PC-9 (cell line): ENCODE measurements around the gene SLC35F6. TPM values are rescaled to one million over a fixed set of nuclear protein-coding genes. Genes with fewer than 3 reads are reported as not detected.

ENCODE experiments used
- BruUV-seq: library from RNA; stranded (reverse); fragments of 400-500 nt; replicated peaks from 2 replicates; lab custom pipeline; 2021; lab: Mats Ljungman, UMichigan
- CTCF ChIA-PET: fragments of 300-600 bp; sonication (Branson Sonifier 250); formaldehyde crosslinking; loops from one replicate; lab custom pipeline; 2022; ENCODE audit warnings: antibody characterized with exemption; lab: Charles Lee
- POLR2A ChIA-PET: fragments of 300-600 bp; sonication (Branson Sonifier 250); formaldehyde crosslinking; loops from one replicate; lab custom pipeline; 2022; ENCODE audit warnings: antibody characterized with exemption; ENCODE audit not compliant: unreplicated experiment; lab: Charles Lee
- DNase-seq, 2 experiments: peaks; one replicate each; pipeline versions ENCODE4 v3.0.0 to v3.0.0-alpha.2; 2015 to 2022; ENCODE audit warnings: mixed read lengths in 1 of 2
- H2AFZ ChIP-seq: fragments of 200-600 bp; sonication (generic); 2 replicates; pipeline ENCODE4 v1.8.1; 2017; ENCODE audit warnings: antibody characterized with exemption
- H3F3A ChIP-seq: fragments of 200-600 bp; sonication (generic); 2 replicates; pipeline ENCODE4 v1.8.1; 2017; ENCODE audit warnings: antibody characterized with exemption, mild to moderate bottlenecking, low read depth; ENCODE audit not compliant: insufficient read depth
- H3K27ac ChIP-seq: fragments of 200-600 bp; sonication (generic); 2 replicates; pipeline ENCODE4 v1.6.1; 2016; ENCODE audit warnings: mixed run types
- H3K27me3 ChIP-seq: fragments of 200-600 bp; sonication (generic); 2 replicates; pipeline ENCODE4 v1.6.1; 2016; ENCODE audit warnings: low read depth, mixed run types; ENCODE audit not compliant: insufficient read depth
- H3K36me3 ChIP-seq: fragments of 200-600 bp; sonication (generic); 2 replicates; pipeline ENCODE4 v1.6.1; 2016; ENCODE audit warnings: low read depth, mixed run types
- H3K4me1 ChIP-seq: fragments of 200-600 bp; sonication (generic); replicated peaks from 2 replicates; pipeline ENCODE4 v1.6.1; 2016; ENCODE audit warnings: mixed run types; ENCODE audit not compliant: insufficient read depth
- H3K4me2 ChIP-seq: fragments of 200-600 bp; sonication (generic); 2 replicates; pipeline ENCODE4 v1.6.1; 2017; ENCODE audit warnings: mixed run types
- H3K4me3 ChIP-seq: fragments of 200-600 bp; sonication (generic); 2 replicates; pipeline ENCODE4 v1.6.1; 2016; ENCODE audit warnings: mixed run types
- H3K79me2 ChIP-seq: fragments of 200-600 bp; sonication (generic); 2 replicates; pipeline ENCODE4 v1.6.1; 2017; ENCODE audit warnings: low read depth, mixed run types
- H3K9me2 ChIP-seq: fragments of 200-600 bp; sonication (generic); 2 replicates; pipeline ENCODE4 v1.8.1; 2017; ENCODE audit warnings: mild to moderate bottlenecking; ENCODE audit not compliant: insufficient read depth
- H3K9me3 ChIP-seq: fragments of 200-600 bp; sonication (generic); 2 replicates; pipeline ENCODE4 v1.8.1; 2016; ENCODE audit warnings: low read depth; ENCODE audit not compliant: insufficient read depth
- H4K20me1 ChIP-seq: fragments of 200-600 bp; sonication (generic); 2 replicates; pipeline ENCODE4 v1.8.1; 2017; ENCODE audit not compliant: insufficient read depth
- CTCF ChIP-seq: fragments of 200-600 bp; sonication (generic); conservative IDR thresholded peaks from 2 replicates; pipeline ENCODE4 v1.6.1; 2017; ENCODE audit warnings: mixed run types, antibody characterized with exemption, mild to moderate bottlenecking, moderate library complexity
- EZH2 ChIP-seq: fragments of 200-600 bp; sonication (generic); IDR thresholded peaks from 2 replicates; pipeline ENCODE4 v1.8.0; 2017; ENCODE audit warnings: antibody characterized with exemption, low read depth
- intact Hi-C: fragments of 100-400 bp; cut with micrococcal nuclease; formaldehyde crosslinking; loops from one replicate; pipeline ENCODE4 v1.10.0; 2022; ENCODE audit not compliant: unreplicated experiment
- total RNA-seq: library from RNA; stranded (reverse); gene quantifications from 2 replicates; pipeline ENCODE4 v1.2.3, GENCODE V29; 2021

SLC35F6 gene
- total RNA-seq, 1 experiment from 2014 or later = 39.1 TPM

GRCh38 chr2:26722328-26722727 is 41.8 kb upstream of the SLC35F6 start:
- peak overlapping the region; percentile 59 for H3K4me2 ChIP-seq
- no TSS peak for BruUV-seq
- H3K9me2 ChIP-seq = no peaks in the 10 kb centered on the region
- no peak for TF ChIP-seq CTCF
- TF ChIP-seq EZH2 = no peak
- POLR2A ChIA-PET = no interaction called here
- H3K79me2 ChIP-seq = no peaks in the 10 kb centered on the region
- H3K36me3 ChIP-seq = no peaks in the 10 kb centered on the region
- H2AFZ ChIP-seq = no peak overlapping the region
- intact Hi-C loops = loop anchor here (1.0 kb wide), 1 partner anchor 63 kb away; no protein-coding TSS in a partner anchor
- no peak overlapping the region for H3K4me3 ChIP-seq
- peaks cover 48% of the 10 kb centered on the region for H3F3A ChIP-seq
- no peak for DNase-seq
- H4K20me1 ChIP-seq = no peaks in the 10 kb centered on the region
- peaks cover 61% of the 10 kb centered on the region for H3K4me1 ChIP-seq
- H3K9me3 ChIP-seq = no peaks in the 10 kb centered on the region
- H3K27ac ChIP-seq = peak overlapping the region; percentile 47
- CTCF ChIA-PET = no interaction called here
- H3K27me3 ChIP-seq = no peaks in the 10 kb centered on the region

- H3K27ac ChIP-seq = peak overlapping the region; percentile 83
Observed at GRCh38 chr2:26722911-26723310, 41.2 kb upstream of the SLC35F6 start.

GRCh38 chr2:26723475-26723874 is 40.6 kb upstream of the SLC35F6 start:
- H3K79me2 ChIP-seq = no peaks in the 10 kb centered on the region
- CTCF ChIA-PET = no interaction called here
- no peak for DNase-seq
- no peaks in the 10 kb centered on the region for H3K27me3 ChIP-seq
- TSS peak; percentile 82 for BruUV-seq
- intact Hi-C loops = no loop called here
- H3K4me2 ChIP-seq = peak overlapping the region; percentile 59
- peaks cover 61% of the 10 kb centered on the region for H3K4me1 ChIP-seq
- no peak overlapping the region for H2AFZ ChIP-seq
- H3K4me3 ChIP-seq = no peak overlapping the region
- H4K20me1 ChIP-seq = no peaks in the 10 kb centered on the region
- H3F3A ChIP-seq = peaks cover 48% of the 10 kb centered on the region
- peak overlapping the region; percentile 83 for H3K27ac ChIP-seq
- no peaks in the 10 kb centered on the region for H3K9me3 ChIP-seq
- no peaks in the 10 kb centered on the region for H3K36me3 ChIP-seq
- TF ChIP-seq CTCF = no peak
- no peak for TF ChIP-seq EZH2
- POLR2A ChIA-PET = no interaction called here
- H3K9me2 ChIP-seq = no peaks in the 10 kb centered on the region

More at GRCh38 chr2:26722911-26723310, 41.2 kb upstream of the SLC35F6 start:
- intact Hi-C loops = loop anchor here (1.0 kb wide), 1 partner anchor 62 kb away; no protein-coding TSS in a partner anchor
- Histone ChIP-seq H2AFZ (no peak overlapping the region), H3K36me3 (no peaks in the 10 kb centered on the region), H3K27me3 (no peaks in the 10 kb centered on the region), H3K9me2 (no peaks in the 10 kb centered on the region), H3K4me1 (peaks cover 61% of the 10 kb centered on the region), H3K4me3 (no peak overlapping the region), H3K79me2 (no peaks in the 10 kb centered on the region), H4K20me1 (no peaks in the 10 kb centered on the region), H3K9me3 (no peaks in the 10 kb centered on the region), H3K4me2 (peak overlapping the region; percentile 59), H3F3A (peaks cover 48% of the 10 kb centered on the region)
- no peak for DNase-seq
- no TSS peak for BruUV-seq
- CTCF ChIA-PET = no interaction called here
- TF ChIP-seq CTCF (no peak), EZH2 (no peak)
- POLR2A ChIA-PET = no interaction called here
